MM.1S (cell line): Measurements from ENCODE around the gene CFAP58.

Experiments used
- CTCF ChIP-seq: fragments of 300-600 bp; sonication (generic); IDR thresholded peaks from 2 replicates; pipeline ENCODE4 v1.5.1; 2016; ENCODE audit warnings: antibody characterized with exemption, low read length, mixed read lengths
- EZH2 ChIP-seq: fragments of 300-600 bp; sonication (generic); optimal IDR thresholded peaks from 2 replicates; pipeline ENCODE3; 2017; ENCODE audit warnings: low read depth, mild to moderate bottlenecking, antibody characterized with exemption, low read length, mixed read lengths
- EZH2phosphoT487 ChIP-seq: fragments of 300-600 bp; sonication (generic); IDR thresholded peaks from 2 replicates; pipeline ENCODE4 v1.6.1; 2018; ENCODE audit warnings: antibody characterized with exemption, low read length

- no peak for TF ChIP-seq EZH2
- TF ChIP-seq CTCF, result no peak
- no peak for TF ChIP-seq EZH2phosphoT487
These were observed 16.1 kb upstream of the CFAP58 start for GRCh38 chr10:104337521-104337984.
